A673 (cell line): ENCODE measurements around the gene MYO7A. TPM values are rescaled to one million over a fixed set of nuclear protein-coding genes. Genes with fewer than 3 reads are reported as not detected.

ENCODE experiments used
- BruUV-seq: library from RNA; stranded (reverse); fragments of 400-500 nt; replicated peaks from 2 replicates; lab custom pipeline; 2021; lab: Mats Ljungman, UMichigan
- CTCF ChIA-PET: fragments of 300-600 bp; sonication (Branson Sonifier 250); formaldehyde crosslinking; loops from one replicate; lab custom pipeline; 2022; ENCODE audit warnings: antibody characterized with exemption; lab: Charles Lee
- POLR2A ChIA-PET: fragments of 300-600 bp; sonication (Branson Sonifier 250); formaldehyde crosslinking; loops from one replicate; lab custom pipeline; 2022; ENCODE audit warnings: antibody characterized with exemption; ENCODE audit not compliant: low non-redundant PET; lab: Charles Lee
- DNase-seq: peaks from one replicate; pipeline ENCODE4 v3.0.0-alpha.2; 2015; ENCODE audit warnings: low spot score
- H3K27ac ChIP-seq: fragments of 200-600 bp; sonication (generic); 2 replicates; pipeline ENCODE4 v1.5.1; 2016; ENCODE audit warnings: mixed run types, low read depth, mild to moderate bottlenecking, mixed read lengths, antibody characterized with exemption, low read length; ENCODE audit not compliant: poor library complexity, severe bottlenecking
- H3K27me3 ChIP-seq: fragments of 200-600 bp; sonication (generic); replicated peaks from 2 replicates; pipeline ENCODE4 v1.6.1; 2017; ENCODE audit warnings: mixed run types, low read depth, mild to moderate bottlenecking, mixed read lengths, antibody characterized with exemption, low read length; ENCODE audit not compliant: insufficient read depth, poor library complexity
- H3K36me3 ChIP-seq: fragments of 200-600 bp; sonication (generic); 2 replicates; pipeline ENCODE4 v1.6.1; 2016; ENCODE audit warnings: mixed run types, mild to moderate bottlenecking, mixed read lengths, antibody characterized with exemption, low read length; ENCODE audit not compliant: insufficient read depth, poor library complexity, severe bottlenecking
- H3K4me1 ChIP-seq: fragments of 200-600 bp; sonication (generic); 2 replicates; pipeline ENCODE4 v1.6.1; 2017; ENCODE audit warnings: mixed run types, mild to moderate bottlenecking, mixed read lengths, antibody characterized with exemption, low read length; ENCODE audit not compliant: insufficient read depth, poor library complexity, severe bottlenecking
- H3K4me3 ChIP-seq: fragments of 200-600 bp; sonication (generic); 2 replicates; pipeline ENCODE4 v1.5.1; 2016; ENCODE audit warnings: low read depth, mixed run types, mild to moderate bottlenecking, mixed read lengths, low read length; ENCODE audit not compliant: poor library complexity, severe bottlenecking
- H3K9me3 ChIP-seq: fragments of 200-600 bp; sonication (generic); 2 replicates; pipeline ENCODE4 v1.6.1; 2016; ENCODE audit warnings: mixed run types, low read depth, mild to moderate bottlenecking, mixed read lengths, antibody characterized with exemption, low read length; ENCODE audit not compliant: poor library complexity, severe bottlenecking
- CTCF ChIP-seq: fragments of 300-800, 200-600 bp; sonication (generic); conservative IDR thresholded peaks from 2 replicates; pipeline ENCODE4 v1.5.1; 2017; ENCODE audit warnings: low read depth, mild to moderate bottlenecking, antibody characterized with exemption, low read length, moderate library complexity, mixed read lengths
- EZH2 ChIP-seq: fragments of 200-600 bp; sonication (generic); IDR thresholded peaks from 2 replicates; pipeline ENCODE4 v1.6.1; 2017; ENCODE audit warnings: borderline replicate concordance, low read depth, mild to moderate bottlenecking, mixed read lengths, antibody characterized with exemption, low read length; ENCODE audit not compliant: poor library complexity, severe bottlenecking
- intact Hi-C: fragments of 100-400 bp; cut with micrococcal nuclease; formaldehyde crosslinking; loops from one replicate; pipeline ENCODE4 v1.10.0; 2022; ENCODE audit not compliant: unreplicated experiment
- total RNA-seq: library from RNA; stranded (reverse); gene quantifications from 2 replicates; pipeline ENCODE4 v1.2.3, GENCODE V29; 2021

Gene MYO7A
- total RNA-seq, 1 experiment from 2014 or later: not detected

- intact Hi-C loops: loop anchor here (1.0 kb wide), 1 partner anchor 60 kb away; no protein-coding TSS in a partner anchor
Measured at GRCh38 chr11:77187111-77187750, 59.2 kb downstream of the MYO7A start.

GRCh38 chr11:77187776-77188632, 60.0 kb downstream of the MYO7A start:
- no peak overlapping the region for H3K4me3 ChIP-seq

More at GRCh38 chr11:77187111-77187750, 59.2 kb downstream of the MYO7A start:
- Histone ChIP-seq H3K4me1 (no peaks in the 10 kb centered on the region), H3K4me3 (no peak overlapping the region), H3K27ac (no peak overlapping the region), H3K36me3 (no peaks in the 10 kb centered on the region), H3K9me3 (no peaks in the 10 kb centered on the region), H3K27me3 (no peaks in the 10 kb centered on the region)
- ChIA-PET POLR2A (no interaction called here), CTCF (interaction anchor here (0.6 to 1.6 kb wide), 5 partner anchors 8 to 415 kb away, joined by 3 to 5 read pairs (median 3); no protein-coding TSS in a partner anchor)
- no peak for TF ChIP-seq EZH2
- TF ChIP-seq CTCF: no peak
- no TSS peak for BruUV-seq
- no peak for DNase-seq

More at GRCh38 chr11:77187776-77188632, 60.0 kb downstream of the MYO7A start:
- H3K27me3 ChIP-seq: no peaks in the 10 kb centered on the region
- DNase-seq: peak; percentile 82
- ChIA-PET POLR2A (no interaction called here), CTCF (interaction anchor here (0.6 to 1.6 kb wide), 4 partner anchors 18 to 414 kb away, joined by 3 to 5 read pairs (median 3); no protein-coding TSS in a partner anchor)
- BruUV-seq: no TSS peak
- no peaks in the 10 kb centered on the region for H3K36me3 ChIP-seq
- H3K4me1 ChIP-seq: no peaks in the 10 kb centered on the region
- intact Hi-C loops: loop anchor here (1.0 to 2.0 kb wide), 2 partner anchors 61 to 141 kb away; no protein-coding TSS in a partner anchor
- no peaks in the 10 kb centered on the region for H3K9me3 ChIP-seq
- no peak overlapping the region for H3K27ac ChIP-seq
- TF ChIP-seq CTCF (peak; percentile 98), EZH2 (no peak)
